Activated T-cell treated with anti-CD3 and anti-CD28 coated beads, Interleukin-2, amount 50 U/mL, for 24 hours (primary cell): Measurements from ENCODE around the gene CFAP119.
A peak's percentile ranks its signal among the peaks of the same experiment; 100 is the strongest.

Experiments used
- DNase-seq: peaks from one replicate; pipeline ENCODE4 v3.0.0-alpha.2; 2020
- H3K27ac Mint-ChIP-seq: 2 replicates; pipeline ENCODE4 v1.8.0; 2020; ENCODE audit warnings: mild to moderate bottlenecking, mixed read lengths
- H3K27me3 Mint-ChIP-seq: 2 replicates; pipeline ENCODE4 v1.8.0; 2020; ENCODE audit warnings: mixed read lengths
- H3K36me3 Mint-ChIP-seq: 2 replicates; pipeline ENCODE4 v1.8.0; 2020; ENCODE audit warnings: low read depth, mixed read lengths
- H3K4me1 Mint-ChIP-seq: 2 replicates; pipeline ENCODE4 v1.8.0; 2020; ENCODE audit warnings: low read depth, mixed read lengths
- H3K4me3 Mint-ChIP-seq: 2 replicates; pipeline ENCODE4 v1.8.0; 2020; ENCODE audit warnings: mild to moderate bottlenecking, moderate library complexity, mixed read lengths
- H3K9me3 Mint-ChIP-seq: 2 replicates; pipeline ENCODE4 v1.8.0; 2020; ENCODE audit warnings: mixed read lengths

Gene CFAP119

GRCh38 chr16:30760577-30761426 is 1.1 kb downstream of the CFAP119 start:
- no peaks in the 10 kb centered on the region for H3K9me3 Mint-ChIP-seq
- no peaks in the 10 kb centered on the region for H3K27me3 Mint-ChIP-seq
- H3K4me1 Mint-ChIP-seq, result peaks cover 33% of the 10 kb centered on the region
- peaks cover 84% of the 10 kb centered on the region for H3K36me3 Mint-ChIP-seq
- peak overlapping the region; percentile 94 for H3K4me3 Mint-ChIP-seq
- H3K27ac Mint-ChIP-seq, result peak overlapping the region; percentile 95
- no peak for DNase-seq

- Mint-ChIP-seq H3K4me1 (peaks cover 33% of the 10 kb centered on the region), H3K9me3 (no peaks in the 10 kb centered on the region), H3K27ac (no peak overlapping the region), H3K4me3 (peak overlapping the region; percentile 94), H3K36me3 (peaks cover 84% of the 10 kb centered on the region), H3K27me3 (no peaks in the 10 kb centered on the region)
- DNase-seq, result no peak
Measured at GRCh38 chr16:30760001-30760559, 1.8 kb downstream of the CFAP119 start.

GRCh38 chr16:30758988-30759491 is 2.8 kb downstream of the CFAP119 start:
- Mint-ChIP-seq H3K36me3 (peaks cover 84% of the 10 kb centered on the region), H3K27ac (no peak overlapping the region), H3K27me3 (no peaks in the 10 kb centered on the region), H3K4me3 (no peak overlapping the region), H3K9me3 (no peaks in the 10 kb centered on the region), H3K4me1 (peaks cover 29% of the 10 kb centered on the region)
- no peak for DNase-seq

GRCh38 chr16:30757316-30757715 is 4.5 kb downstream of the CFAP119 start:
- peaks cover 14% of the 10 kb centered on the region for H3K4me1 Mint-ChIP-seq
- no peak overlapping the region for H3K4me3 Mint-ChIP-seq
- no peaks in the 10 kb centered on the region for H3K9me3 Mint-ChIP-seq
- peaks cover 83% of the 10 kb centered on the region for H3K36me3 Mint-ChIP-seq
- H3K27ac Mint-ChIP-seq, result peak overlapping the region; percentile 29
- no peak for DNase-seq
- no peaks in the 10 kb centered on the region for H3K27me3 Mint-ChIP-seq

- no peak overlapping the region for H3K4me3 Mint-ChIP-seq
- H3K36me3 Mint-ChIP-seq, result peaks cover 84% of the 10 kb centered on the region
- H3K9me3 Mint-ChIP-seq, result no peaks in the 10 kb centered on the region
- no peak overlapping the region for H3K27ac Mint-ChIP-seq
- peaks cover 14% of the 10 kb centered on the region for H3K4me1 Mint-ChIP-seq
- H3K27me3 Mint-ChIP-seq, result no peaks in the 10 kb centered on the region
- DNase-seq, result no peak
Measured at GRCh38 chr16:30756781-30757100, 5.1 kb downstream of the CFAP119 start.

- Mint-ChIP-seq H3K4me3 (no peak overlapping the region), H3K27me3 (no peaks in the 10 kb centered on the region), H3K9me3 (no peaks in the 10 kb centered on the region), H3K36me3 (peaks cover 88% of the 10 kb centered on the region), H3K4me1 (peaks cover 13% of the 10 kb centered on the region), H3K27ac (no peak overlapping the region)
- no peak for DNase-seq
Measured at GRCh38 chr16:30755955-30756780, 5.7 kb downstream of the CFAP119 start.

- H3K27ac Mint-ChIP-seq, result no peak overlapping the region
- no peak overlapping the region for H3K4me3 Mint-ChIP-seq
- H3K4me1 Mint-ChIP-seq, result peaks cover 16% of the 10 kb centered on the region
- DNase-seq, result no peak
- no peaks in the 10 kb centered on the region for H3K27me3 Mint-ChIP-seq
- peaks cover 87% of the 10 kb centered on the region for H3K36me3 Mint-ChIP-seq
- no peaks in the 10 kb centered on the region for H3K9me3 Mint-ChIP-seq
Measured at GRCh38 chr16:30753596-30753995, 8.3 kb downstream of the CFAP119 start.

GRCh38 chr16:30750876-30751465 is 10.9 kb downstream of the CFAP119 start:
- Mint-ChIP-seq H3K4me3 (no peak overlapping the region), H3K27me3 (no peaks in the 10 kb centered on the region), H3K27ac (no peak overlapping the region), H3K9me3 (no peaks in the 10 kb centered on the region), H3K4me1 (peaks cover 28% of the 10 kb centered on the region), H3K36me3 (peaks cover 72% of the 10 kb centered on the region)
- DNase-seq, result no peak

GRCh38 chr16:30750201-30750600 is 11.7 kb downstream of the CFAP119 start:
- peak overlapping the region; percentile 76 for H3K27ac Mint-ChIP-seq
- no peaks in the 10 kb centered on the region for H3K9me3 Mint-ChIP-seq

GRCh38 chr16:30748634-30749445 is 13.0 kb downstream of the CFAP119 start:
- Mint-ChIP-seq H3K27ac (peak overlapping the region; percentile 95), H3K27me3 (no peaks in the 10 kb centered on the region), H3K9me3 (no peaks in the 10 kb centered on the region), H3K4me1 (peaks cover 28% of the 10 kb centered on the region), H3K36me3 (peaks cover 63% of the 10 kb centered on the region), H3K4me3 (peak overlapping the region; percentile 92)
- DNase-seq, result no peak

More at GRCh38 chr16:30750201-30750600, 11.7 kb downstream of the CFAP119 start:
- Mint-ChIP-seq H3K36me3 (peaks cover 67% of the 10 kb centered on the region), H3K4me3 (peak overlapping the region; percentile 92), H3K4me1 (peaks cover 28% of the 10 kb centered on the region), H3K27me3 (no peaks in the 10 kb centered on the region)
- no peak for DNase-seq

- peak; percentile 97 for DNase-seq
- peaks cover 28% of the 10 kb centered on the region for H3K4me1 Mint-ChIP-seq
- H3K27ac Mint-ChIP-seq, result peak within 1 kb of the TSS; percentile 95
- peaks cover 64% of the 10 kb centered on the region for H3K36me3 Mint-ChIP-seq
- H3K9me3 Mint-ChIP-seq, result no peaks in the 10 kb centered on the region
- peak within 1 kb of the TSS; percentile 92 for H3K4me3 Mint-ChIP-seq
- no peaks in the 10 kb centered on the region for H3K27me3 Mint-ChIP-seq
Measured at GRCh38 chr16:30747799-30748633, 13.8 kb downstream of the CFAP119 start, which contains the start of gene PHKG2. Gene PHKG2 (plus strand): TSS chr16:30748425. CDS start chr16:30748821, 396 bp downstream.

- no peaks in the 10 kb centered on the region for H3K27me3 Mint-ChIP-seq
- H3K4me3 Mint-ChIP-seq, result peak overlapping the region; percentile 92
- H3K4me1 Mint-ChIP-seq, result peaks cover 28% of the 10 kb centered on the region
- no peaks in the 10 kb centered on the region for H3K9me3 Mint-ChIP-seq
- peak overlapping the region; percentile 95 for H3K27ac Mint-ChIP-seq
- H3K36me3 Mint-ChIP-seq, result peaks cover 64% of the 10 kb centered on the region
- DNase-seq, result no peak
Measured at GRCh38 chr16:30747331-30747730, 14.5 kb downstream of the CFAP119 start.

- no peaks in the 10 kb centered on the region for H3K27me3 Mint-ChIP-seq
- H3K27ac Mint-ChIP-seq, result no peak overlapping the region
- H3K4me3 Mint-ChIP-seq, result no peak overlapping the region
- no peaks in the 10 kb centered on the region for H3K9me3 Mint-ChIP-seq
- H3K4me1 Mint-ChIP-seq, result peaks cover 28% of the 10 kb centered on the region
- DNase-seq, result no peak
- H3K36me3 Mint-ChIP-seq, result peaks cover 65% of the 10 kb centered on the region
Measured at GRCh38 chr16:30746638-30747175, 15.2 kb downstream of the CFAP119 start.
